ENCODE measurements around the gene KIAA1217.

DNA sequence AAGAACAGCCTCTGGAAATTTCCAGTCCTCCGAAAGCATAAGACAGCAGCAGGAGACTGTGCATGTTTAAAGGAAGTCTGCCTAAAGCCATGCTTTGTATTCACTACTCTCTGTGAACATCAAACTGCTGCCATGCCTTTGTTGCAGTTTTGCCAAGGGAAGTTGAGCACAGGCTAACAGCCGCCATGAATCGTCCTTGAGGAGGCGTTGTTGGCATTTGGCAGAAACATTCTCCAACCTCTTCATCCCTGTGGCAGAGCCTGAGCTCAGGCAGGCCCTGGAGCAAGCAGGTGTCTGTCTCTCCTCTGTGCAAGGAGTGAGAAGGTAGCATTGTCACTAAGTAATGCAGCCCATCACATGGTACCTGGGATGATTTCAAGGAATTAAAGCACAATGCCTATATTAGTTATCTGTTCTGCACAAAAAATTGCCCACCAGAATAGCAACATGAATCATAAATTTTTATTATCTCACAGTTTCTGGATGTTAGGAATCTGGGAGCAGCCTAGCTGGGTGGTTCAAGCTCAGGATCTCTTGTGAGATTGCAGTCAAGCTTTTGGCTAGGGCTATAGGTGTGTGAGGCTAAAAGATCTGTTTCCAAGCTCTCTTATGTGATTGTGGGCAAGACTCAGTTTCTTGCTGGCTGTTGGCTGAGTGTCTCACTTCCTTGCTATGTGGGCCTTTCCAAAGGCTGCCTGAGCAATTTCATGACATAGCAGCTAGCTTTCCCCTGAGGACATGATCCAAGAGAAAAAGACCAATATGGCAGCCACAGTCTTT, 46.5 kb upstream of the KIAA1217 start:
- TF ChIP-seq, protein P1, sequence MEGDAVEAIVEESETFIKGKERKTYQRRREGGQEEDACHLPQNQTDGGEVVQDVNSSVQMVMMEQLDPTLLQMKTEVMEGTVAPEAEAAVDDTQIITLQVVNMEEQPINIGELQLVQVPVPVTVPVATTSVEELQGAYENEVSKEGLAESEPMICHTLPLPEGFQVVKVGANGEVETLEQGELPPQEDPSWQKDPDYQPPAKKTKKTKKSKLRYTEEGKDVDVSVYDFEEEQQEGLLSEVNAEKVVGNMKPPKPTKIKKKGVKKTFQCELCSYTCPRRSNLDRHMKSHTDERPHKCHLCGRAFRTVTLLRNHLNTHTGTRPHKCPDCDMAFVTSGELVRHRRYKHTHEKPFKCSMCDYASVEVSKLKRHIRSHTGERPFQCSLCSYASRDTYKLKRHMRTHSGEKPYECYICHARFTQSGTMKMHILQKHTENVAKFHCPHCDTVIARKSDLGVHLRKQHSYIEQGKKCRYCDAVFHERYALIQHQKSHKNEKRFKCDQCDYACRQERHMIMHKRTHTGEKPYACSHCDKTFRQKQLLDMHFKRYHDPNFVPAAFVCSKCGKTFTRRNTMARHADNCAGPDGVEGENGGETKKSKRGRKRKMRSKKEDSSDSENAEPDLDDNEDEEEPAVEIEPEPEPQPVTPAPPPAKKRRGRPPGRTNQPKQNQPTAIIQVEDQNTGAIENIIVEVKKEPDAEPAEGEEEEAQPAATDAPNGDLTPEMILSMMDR (IDR thresholded peaks at IDR 0.05), result no peak
- no peak for TF ChIP-seq POLR2A (IDR thresholded peaks at IDR 0.05)

All from adrenal gland (tissue), 5 donors.